CD4-positive, alpha-beta T cell treated with Interleukin-10 for 1 hour (primary cell): Measurements from ENCODE around the gene HOPX.
"Not testable (repeated sequence)": the region's sequence is repeated elsewhere in the genome, so short reads cannot be mapped to it uniquely, and the experiment has no call there.

Source experiments
- DNase-seq: peaks from one replicate; pipeline ENCODE4 v3.0.0-alpha.2; 2020

Gene HOPX, protein sequence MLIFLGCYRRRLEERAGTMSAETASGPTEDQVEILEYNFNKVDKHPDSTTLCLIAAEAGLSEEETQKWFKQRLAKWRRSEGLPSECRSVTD

DNA sequence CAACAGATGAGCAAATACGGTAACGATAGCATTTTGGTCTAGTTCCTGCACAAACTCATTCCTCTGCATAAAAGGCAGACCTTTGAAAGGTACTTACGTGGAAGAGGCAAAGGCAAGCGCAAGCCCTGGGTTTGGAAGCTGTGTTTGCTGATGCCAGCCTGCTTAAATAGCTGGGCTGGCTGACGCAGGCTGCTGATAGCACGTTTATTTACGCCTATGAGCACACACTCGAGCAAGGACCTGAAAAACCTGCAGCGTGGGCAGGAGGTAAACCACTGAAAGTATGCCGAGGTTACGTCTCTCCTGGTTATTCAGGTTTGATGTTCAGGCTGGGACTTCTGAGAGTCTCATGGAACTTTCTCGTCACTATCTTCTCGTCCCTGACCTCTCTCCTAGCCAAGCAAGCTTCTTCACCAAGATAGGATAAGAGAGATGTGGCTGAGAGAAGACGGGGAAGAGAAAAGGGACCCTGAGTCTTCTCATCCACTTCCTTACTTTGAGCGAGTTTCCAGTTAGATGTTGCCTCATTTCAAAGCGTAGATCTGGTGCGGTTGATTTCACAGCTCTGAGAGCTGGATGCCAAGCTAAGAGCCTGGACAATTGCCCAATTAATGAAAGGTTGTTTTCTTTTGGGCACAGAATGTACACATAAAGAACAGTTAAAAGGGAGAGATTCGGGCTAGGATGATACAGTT, at the start of gene HOPX:
TSS of gene HOPX (minus strand) at position 139 of the 695 bp plus-strand sequence. CDS start 23,480 bp downstream, outside the sequence.
- DNase-seq = peak; percentile 6

DNA sequence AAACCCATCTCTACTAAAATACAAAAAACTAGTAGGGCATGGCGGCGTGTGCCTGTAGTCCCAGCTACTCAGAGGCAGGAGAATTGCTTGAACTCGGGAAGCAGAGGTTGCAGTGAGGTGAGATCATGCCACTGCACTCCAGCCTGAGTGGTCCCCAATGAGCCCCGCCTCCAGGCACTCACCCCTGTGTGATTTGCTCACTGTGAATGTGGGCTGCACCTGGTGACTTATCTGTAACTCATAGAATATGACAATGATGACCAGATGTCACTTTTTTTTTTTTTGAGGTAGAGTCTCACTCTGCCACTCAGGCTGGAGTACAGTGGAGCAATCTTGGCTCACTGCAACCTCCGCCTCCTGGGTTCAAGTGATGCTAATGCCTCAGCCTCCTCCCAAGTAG, 49.0 kb upstream of the HOPX start:
- DNase-seq = no peak

DNA sequence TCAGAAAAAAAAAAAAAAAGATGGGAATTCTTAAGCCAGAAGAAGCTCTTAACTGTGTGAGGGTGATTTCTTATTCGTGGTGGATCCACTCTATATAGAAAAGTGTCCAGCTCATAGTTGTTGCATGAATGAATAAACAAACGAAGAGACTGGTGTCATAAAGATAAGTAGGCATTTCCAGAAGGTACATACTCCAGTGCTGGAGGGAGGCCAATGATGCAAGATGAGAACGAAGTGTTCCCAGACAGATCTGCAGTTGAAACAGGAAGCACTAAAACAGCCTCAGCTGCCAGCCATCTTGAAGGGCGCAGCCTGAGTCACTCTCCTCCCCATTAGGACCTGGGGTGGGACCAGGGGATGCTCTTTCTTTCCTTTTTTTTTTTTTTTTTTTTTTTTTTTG, 47.4 kb upstream of the HOPX start:
- no peak for DNase-seq

DNA sequence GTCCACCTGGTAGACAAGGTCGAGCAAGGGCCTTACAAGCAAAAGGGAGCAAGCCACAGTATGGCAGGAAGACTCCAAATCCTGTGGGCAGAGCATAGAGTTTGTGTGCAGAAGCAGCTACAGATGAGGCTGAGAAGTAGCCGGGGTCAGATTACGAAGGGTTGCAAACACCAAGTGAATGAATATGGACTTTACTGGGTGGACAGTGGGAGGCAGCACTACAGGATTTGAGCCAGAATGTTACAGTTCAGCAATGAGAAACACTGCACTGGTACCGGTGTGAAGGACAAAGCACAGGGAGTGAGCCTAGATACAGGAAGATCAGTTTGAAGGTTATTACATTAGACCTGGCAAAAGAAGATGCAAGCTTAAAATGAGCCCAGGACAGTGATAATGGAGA, 46.1 kb upstream of the HOPX start:
- DNase-seq = no peak

DNA sequence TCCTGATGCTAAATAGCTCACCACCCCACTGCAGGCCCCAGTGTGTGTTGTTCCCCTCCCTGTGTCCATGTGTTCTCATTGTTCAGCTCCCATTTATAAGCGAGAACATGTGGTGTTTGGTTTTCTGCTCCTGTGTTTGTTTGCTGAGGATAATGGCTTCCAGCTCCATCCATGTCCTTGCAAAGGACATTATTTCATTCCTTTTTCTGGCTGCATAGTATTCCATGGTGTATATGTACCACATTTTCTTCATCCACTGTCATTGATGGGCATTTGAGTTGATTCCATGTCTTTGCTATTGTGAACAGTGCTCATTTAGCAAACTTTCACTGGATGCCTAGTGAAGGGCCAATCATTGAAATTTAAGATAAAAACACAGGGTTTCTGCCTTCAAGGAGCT, 45.5 kb upstream of the HOPX start:
- not testable (repeated sequence) for DNase-seq

DNA sequence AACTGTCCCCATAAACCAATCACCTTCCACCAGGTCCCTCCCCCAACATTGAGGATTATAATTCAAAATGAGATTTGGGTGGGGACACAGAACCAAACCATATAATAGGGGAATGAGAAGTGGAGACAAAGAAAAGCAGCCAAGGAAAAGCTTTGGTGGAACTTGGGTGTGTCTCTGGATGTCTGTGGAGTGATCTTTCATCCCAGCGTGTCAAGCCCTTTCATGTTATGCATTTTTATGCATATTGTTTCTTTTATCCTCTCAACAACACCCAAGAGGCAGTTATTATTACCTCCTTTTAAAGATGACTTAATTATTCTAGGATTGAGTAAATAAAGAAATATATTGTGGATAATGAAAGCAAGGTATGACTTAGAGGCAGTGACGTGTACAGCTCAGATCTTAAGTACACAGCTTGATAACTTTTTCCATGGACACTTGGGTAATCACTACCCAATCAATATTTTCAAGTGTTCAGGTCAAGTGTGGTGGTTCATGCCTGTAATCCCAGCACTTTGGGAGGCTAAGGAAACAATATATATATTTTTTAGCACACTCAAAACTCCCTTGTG, 42.6 kb upstream of the HOPX start:
- no peak for DNase-seq

DNA sequence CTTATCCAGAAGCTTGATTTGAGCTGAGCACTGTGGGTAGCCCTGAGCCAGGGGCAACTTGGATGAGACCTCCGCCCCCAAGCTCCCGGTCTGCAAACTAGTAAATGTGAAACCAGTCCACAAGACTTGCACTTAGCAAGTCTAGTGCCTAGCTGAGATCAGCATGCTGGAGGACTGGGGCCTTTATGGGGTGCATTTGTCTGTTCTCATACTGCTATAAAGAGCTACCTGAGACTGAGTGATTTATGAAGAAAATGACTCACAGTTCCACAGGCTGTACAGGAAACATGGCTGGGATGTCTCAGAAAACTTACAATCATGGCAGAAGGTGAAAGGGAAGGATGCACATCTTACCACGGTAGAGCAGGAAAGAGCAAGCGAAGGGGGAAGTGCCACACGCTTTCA, 42.1 kb upstream of the HOPX start:
- DNase-seq = no peak

DNA sequence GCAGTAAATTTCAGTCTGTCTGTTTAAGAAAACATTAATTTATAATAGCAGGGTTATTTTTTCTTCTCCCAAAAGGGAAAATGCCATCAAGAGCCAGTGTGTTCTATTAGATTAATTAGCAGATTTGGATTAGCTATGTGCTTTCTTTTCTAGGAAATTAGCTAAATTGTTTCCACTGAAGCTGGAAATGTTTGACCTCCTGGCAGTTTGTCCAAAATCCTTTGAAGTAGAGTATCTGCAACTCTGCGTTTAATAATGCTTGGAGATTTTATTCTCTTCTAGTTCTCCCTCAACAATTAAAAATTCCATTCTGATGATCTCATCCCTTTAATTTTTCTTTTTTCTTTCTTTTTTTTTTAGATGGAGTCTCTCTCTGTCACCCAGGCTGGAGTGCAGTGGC, 27.1 kb upstream of the HOPX start:
- DNase-seq = no peak

DNA sequence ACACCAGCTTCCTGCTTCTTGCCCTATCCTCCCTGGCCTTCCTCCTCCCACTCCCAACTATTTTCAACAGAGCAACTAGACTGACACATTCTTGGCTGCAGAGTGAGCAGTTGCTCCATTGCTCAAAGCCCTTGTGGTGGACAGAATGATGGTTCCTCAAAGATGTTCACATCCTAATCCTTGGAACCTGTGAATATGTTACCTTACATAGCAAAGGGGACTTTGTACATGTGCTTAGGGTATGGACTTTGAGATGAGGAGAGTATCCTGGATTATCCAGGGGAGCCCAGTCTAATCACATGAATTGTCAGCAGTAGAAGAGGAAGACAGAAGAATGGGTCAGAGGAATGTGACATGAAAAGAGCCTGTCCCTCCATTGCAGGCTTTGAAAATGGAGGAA, 24.9 kb upstream of the HOPX start:
- no peak for DNase-seq

DNA sequence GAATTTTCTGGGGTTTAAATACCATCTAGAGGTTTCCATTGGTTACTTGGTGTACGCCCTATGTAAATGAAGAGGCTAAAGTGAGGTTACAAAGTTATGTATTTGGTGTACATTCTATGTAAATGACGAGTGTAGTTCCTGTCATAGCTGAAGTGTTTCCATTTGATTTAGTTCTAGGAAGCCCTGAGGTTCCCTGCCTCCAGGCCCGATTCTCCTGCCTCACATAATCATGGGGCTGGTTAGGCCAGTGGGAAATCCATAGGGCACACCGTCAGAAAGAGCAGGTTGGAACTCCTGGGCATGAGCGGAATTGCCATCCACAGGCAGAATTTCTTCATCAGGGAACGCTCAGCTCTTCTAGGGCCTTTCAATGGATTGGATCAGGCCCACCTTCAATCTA, 24.2 kb upstream of the HOPX start:
- no peak for DNase-seq

DNA sequence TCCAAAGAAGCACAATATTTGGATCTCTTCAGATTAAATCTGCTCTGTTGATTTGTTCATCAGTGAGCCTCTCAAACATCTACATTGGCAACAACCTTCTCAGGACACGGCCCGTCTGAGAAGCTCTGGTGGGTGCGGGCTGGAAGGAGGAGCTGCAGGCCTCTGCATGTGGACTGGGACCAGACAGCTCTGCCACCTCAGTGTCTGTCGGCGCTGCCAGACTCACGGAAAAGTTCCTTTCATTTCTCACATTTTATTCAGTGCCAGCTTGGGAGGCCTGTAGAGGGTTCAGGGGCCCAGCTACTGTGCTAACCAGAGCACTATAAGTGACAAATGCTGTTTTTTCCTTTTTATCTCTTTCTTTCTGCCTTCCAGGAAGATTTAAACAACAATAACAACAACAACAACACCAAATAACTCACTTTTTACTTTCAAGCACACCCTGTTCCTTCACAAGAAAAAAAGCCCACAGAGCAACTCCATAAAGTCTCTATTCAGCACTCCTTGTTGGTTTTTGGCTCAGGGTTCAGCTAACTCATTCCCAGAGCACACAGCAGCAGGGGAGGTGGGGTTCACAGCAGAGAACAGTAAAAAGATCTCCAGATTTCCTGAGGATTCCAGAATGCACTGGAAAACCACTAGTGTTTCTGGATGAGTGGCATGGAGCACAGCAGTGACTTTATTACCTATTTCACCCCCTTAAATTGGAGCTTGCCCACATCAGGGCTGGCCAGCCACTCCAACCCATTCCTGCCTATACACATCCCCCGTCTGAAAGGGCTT, 23.2 kb upstream of the HOPX start:
- DNase-seq = no peak

DNA sequence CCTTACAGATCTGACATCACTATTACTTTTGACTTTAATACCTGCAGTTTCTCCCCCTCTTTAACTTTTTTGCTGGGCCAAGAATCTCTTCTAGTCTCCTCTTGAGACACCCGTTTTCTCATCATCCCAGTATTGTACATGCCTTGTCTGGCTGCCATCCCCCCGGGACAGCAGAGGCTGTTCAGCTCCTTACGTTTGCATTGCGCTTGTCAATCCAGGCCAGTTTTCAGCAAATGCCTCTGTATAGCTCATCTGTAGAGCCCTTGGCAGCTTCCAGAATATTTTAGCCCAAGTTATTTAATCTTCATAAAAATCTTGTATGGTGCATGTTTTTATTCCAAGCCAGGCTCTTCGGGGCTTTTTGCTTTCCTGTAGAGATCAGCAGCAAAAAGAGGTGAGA, 22.3 kb upstream of the HOPX start:
- no peak for DNase-seq

DNA sequence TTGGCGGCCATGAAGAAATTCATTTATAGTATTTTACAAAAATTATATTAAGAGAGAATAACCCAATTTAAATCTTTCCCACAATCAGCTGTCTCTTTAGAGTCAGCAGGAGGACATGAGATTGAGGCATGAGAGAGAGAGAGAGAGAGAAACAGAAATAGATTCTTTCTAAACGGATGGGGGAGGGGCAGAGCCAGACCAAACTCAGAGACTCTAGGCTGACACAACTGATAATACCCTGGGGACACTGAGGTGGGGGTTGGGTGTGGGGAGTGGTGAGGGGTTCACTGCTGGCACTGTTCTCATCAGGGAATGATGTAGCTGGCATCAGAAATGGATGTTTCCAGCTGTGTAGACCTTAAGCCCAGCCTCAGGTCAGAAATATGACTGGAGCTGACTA, 20.5 kb upstream of the HOPX start:
- DNase-seq = no peak

DNA sequence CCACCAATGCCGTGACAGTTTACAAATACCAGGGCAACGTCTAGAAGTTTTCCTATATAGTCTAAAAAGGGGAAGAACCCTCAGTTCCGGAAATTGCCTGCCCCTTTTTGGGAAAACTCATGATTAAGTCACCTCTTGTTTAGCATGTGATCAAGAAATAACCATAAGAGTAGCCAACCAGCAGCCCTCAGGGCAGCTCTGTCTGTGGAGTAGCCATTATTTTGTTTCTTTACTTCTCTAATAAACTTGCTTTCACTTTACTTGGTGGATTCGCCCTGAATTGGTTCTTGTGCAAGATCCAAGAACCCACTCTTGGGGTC, 20.0 kb upstream of the HOPX start:
- DNase-seq = no peak

DNA sequence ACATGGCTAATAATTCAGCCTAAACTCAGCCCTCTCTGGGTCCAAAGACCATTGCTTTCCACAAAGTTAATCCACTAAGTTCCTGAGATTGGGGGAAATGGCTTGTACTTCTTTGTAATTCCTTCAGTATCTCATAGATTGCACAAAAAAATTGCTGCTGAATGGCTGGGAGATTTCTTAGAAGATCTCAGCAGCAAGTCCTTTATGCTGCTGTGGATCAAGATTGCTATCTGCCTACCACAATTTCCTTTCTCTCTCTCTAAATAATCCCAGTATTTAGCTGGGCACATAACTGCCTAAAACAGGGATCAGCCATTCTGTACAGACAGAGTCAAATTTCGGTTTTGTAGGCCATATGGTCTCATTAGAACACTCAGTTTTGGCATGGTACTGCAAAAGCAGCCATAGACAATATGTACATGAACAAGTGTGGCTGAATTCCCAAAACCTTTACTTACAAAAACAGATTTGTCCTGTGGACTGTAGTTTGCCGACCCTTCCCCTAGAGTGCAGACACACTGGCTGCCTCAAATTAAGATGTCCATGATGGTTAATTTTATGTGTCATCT, 18.5 kb upstream of the HOPX start:
- DNase-seq = no peak

DNA sequence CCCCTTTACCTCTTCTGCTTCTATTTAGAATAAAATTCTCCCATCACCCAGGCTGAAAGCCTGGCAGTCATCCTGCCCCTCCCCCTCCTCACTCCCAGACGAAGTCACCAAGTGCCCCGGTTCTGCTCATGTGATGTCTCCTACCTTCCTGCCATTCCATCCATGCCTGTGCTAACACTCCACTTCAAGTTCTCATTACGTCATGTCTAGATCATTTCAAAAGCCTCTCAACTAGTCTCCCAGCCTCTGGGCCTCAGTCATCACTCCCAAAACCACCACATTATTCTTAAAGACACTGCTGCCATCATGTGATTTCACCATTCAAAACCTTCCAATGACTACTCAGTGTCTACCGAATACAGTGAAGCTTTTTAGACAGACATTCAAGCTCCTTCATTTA, 17.2 kb upstream of the HOPX start:
- no peak for DNase-seq

DNA sequence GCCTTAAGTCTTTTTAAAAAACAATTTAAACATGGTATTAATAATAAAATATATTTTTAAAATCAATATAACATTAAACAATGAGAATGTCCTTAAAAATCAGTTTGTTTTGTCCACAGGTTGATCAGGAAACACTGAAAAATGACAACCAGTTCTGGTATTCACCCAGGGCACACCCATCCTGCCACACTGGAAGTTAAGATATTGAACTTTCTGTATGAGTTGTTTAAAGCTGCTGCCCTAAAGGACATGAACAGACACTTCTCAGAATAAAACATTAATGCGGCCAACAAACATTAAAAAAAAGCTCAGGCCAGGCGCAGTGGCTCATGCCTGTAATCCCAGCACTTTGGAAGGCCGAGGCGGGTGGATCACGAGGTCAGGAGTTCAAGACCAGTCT, 15.0 kb upstream of the HOPX start:
- no peak for DNase-seq

DNA sequence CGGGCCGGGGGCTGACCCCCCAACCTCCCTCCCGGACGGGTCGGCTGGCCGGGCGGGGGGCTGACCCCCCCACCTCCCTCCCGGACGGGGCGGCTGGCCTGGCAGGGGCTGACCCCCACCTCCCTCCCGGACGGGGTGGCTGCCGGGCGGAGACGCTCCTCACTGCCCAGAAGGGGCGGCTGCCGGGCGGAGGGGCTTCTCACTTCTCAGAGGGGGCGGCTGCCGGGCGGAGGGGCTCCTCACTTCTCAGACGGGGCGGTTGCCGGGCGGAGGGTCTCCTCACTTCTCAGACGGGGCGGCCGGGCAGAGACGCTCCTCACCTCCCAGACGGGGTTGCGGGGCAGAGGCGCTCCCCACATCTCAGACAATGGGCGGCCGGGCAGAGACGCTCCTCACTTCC, 12.4 kb upstream of the HOPX start:
- not testable (repeated sequence) for DNase-seq

DNA sequence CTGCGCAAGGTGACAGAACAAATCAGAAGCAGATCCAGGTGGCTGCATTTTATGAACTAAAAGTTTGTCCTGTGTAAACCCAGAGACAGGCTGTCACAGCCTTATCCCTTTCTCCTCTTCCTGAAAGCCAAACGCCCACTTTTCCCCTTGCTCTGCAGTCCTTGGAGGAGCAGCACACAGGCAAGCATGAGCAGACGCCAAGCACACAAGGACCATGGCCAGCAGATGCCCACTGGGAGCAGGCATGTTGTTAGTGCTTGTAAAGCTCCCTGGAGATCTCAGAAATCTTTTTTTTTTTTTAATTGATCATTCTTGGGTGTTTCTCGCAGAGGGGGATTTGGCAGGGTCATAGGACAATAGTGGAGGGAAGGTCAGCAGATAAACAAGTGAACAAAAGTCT, 11.5 kb upstream of the HOPX start:
- no peak for DNase-seq

DNA sequence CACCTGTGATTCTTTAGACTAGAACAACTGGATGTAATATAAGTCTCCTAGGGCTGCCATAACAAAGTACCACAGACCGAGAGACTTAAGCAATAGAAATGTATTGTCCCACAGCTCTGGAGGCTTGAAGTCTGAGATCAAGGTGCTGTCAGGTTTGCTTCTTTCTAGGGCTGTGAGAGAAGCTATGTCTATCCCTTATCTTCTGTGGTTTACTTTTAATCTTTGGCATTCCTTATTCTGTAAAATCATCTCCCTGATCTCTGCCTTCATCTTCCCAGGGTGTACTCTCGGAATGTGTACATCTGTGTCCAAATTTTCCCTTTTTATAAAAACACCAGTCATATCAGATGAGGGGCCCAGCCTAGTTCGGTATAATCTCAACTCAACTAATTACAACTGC, 10.3 kb upstream of the HOPX start:
- no peak for DNase-seq

DNA sequence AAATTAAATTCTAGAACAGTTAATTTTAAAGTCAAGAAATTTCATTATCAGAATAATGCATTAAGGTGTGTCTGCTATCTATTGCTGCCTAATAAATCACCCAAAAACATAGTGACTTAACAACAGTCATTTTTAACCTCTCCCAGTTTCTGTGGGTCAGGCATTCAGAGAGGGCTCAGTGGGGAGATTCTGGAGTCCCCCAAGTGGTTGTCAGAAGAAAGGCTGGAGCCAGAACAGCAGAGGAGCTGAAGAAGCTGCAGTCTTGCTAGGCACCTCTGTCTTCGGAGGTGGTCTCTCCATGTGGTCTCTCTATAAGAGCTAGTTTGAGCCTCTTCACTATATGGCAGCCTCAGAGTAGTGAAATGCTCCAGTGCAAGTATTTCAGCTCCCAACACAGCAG, 9.3 kb upstream of the HOPX start:
- DNase-seq = no peak

DNA sequence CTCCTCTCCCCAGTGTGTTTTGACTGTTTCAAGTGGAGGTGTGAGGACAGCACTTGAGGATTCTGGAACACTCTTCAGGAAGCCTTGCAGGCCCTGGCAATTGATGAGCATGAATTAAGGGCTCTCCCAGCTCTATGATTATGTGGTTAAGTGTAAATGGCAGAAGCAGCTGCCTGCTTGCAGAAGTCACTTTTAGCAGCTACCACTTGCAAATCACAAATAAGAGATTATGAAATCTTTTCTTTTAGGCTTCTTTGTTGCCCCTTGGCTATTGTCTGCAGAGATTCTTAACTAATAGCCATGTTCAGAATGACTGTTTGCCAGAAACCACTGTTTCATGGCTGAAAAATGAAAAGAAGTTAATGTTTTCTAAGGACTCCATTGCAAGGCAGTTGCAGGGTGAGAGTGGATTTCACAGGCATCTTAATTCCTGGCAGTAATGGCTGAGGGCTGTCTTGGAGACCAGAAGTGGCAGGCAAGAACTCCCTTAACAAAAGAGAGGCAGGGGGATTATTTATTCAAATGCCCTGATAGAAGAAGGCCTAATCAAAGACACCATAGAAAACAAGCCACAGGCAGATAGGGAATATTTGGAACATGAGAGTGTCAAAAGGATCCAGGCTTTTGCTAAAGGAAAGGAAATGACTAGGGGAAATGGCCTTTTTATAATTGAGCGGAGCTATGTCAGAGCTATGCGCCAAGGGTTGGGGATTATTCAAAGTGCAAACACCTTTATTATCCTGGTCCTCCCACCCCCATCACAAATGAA, 8.3 kb upstream of the HOPX start:
- no peak for DNase-seq

DNA sequence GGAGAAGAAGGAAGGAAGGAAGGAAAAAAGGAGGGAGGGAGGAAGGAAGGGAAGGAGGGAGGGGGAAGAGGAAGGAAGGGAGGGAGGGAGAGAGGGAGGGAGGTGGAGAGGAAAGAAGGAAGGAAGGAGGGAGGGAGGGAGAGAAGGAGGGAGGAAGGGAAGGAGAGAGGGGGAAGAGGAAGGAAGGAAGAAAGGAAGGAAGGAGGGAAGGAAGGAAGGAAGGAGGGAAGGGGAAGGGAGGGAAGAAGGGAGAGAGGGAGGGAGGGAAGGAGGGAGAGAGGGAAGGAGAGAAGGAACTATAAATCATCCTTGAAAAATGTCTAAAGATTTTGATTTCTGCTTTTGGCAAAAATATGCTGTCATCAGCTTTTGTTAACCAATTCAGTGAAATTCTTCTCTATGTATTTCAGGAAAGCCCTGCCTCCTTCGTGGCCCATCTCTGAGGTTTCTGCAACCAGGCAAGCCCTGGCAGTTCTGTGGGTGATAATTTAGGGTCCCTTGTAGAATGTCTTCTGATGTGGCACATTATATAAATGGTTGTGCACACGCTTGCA, 7.1 kb upstream of the HOPX start:
- no peak for DNase-seq
